Left lung (tissue), 10 donors: ENCODE measurements around the gene DYNLL1. TPM values are rescaled to one million over a fixed set of nuclear protein-coding genes. Genes with fewer than 3 reads are reported as not detected.
A peak's percentile ranks its signal among the peaks of the same experiment; 100 is the strongest.

Experiments
- ATAC-seq: fragments of 200-7000 bp; cut with Tn5 transposase; one replicate; pipeline ENCODE4 v1.9.1; 2020; ENCODE audit warnings: moderate library complexity
- DNase-seq, 4 donors: peaks; one replicate each; pipeline ENCODE4 v3.0.0-alpha.2; 2013 to 2020
- H3K27ac ChIP-seq, 2 donors: fragments of 200-600 bp; sonication (generic) in 1 of 2; one replicate each; pipeline versions ENCODE4 v1.5.0 to v1.8.0; 2020 to 2021
- H3K27me3 ChIP-seq, 2 donors: fragments of 200-600 bp; sonication (generic) in 1 of 2; one replicate each; pipeline versions ENCODE4 v1.5.0 to v1.8.0; 2020 to 2021
- H3K36me3 ChIP-seq, 2 donors: fragments of 200-600 bp; sonication (generic) in 1 of 2; one replicate each; pipeline versions ENCODE4 v1.5.0 to v1.8.0; 2020 to 2021
- H3K4me1 ChIP-seq, 2 donors: fragments of 200-600 bp; one replicate each; pipeline ENCODE4 v1.8.0; 2021
- H3K4me3 ChIP-seq, 2 donors: fragments of 200-600 bp; sonication (generic) in 1 of 2; one replicate each; pipeline versions ENCODE4 v1.5.0 to v1.8.0; 2020 to 2021; ENCODE audit warnings: mild to moderate bottlenecking in 1 of 2
- H3K9me3 ChIP-seq, 2 donors: fragments of 200-600 bp; sonication (generic) in 1 of 2; one replicate each; pipeline versions ENCODE4 v1.5.0 to v1.8.0; 2020 to 2021
- intact Hi-C, 2 donors: fragments of 100-400 bp; cut with DNase I; formaldehyde crosslinking; loops; one replicate each; pipeline versions ENCODE4 v1.11.2 to v1.14.2; 2022
- polyA plus RNA-seq, 6 donors: library from polyadenylated mRNA; unstranded; fragments of 120-200 nt; gene quantifications; one replicate each; pipeline ENCODE4 v1.2.1, GENCODE V29; 2013; ENCODE audit not compliant: insufficient read length in 6 of 6
- total RNA-seq, 2 donors: library from RNA; stranded (reverse); fragmentation: NEBNext Ultra II Directional; extraction: Animal tissue kit (Norgen Biotek cat#: 25700); gene quantifications; one replicate each; pipeline ENCODE4 v1.2.1, GENCODE V29; 2021
- TF ChIP-seq, protein P1 (sequence below), 2 donors: fragments of 200-600 bp; sonication (generic) in 1 of 2; IDR thresholded peaks; one replicate each; pipeline versions ENCODE4 v1.5.0 to v1.8.0; 2021; ENCODE audit warnings: antibody characterized with exemption in 2 of 2
- donor health status: DM: no; HTN: yes; CAD: no.
- donor health status: DM: no; HTN: no; CAD: no.

DYNLL1 gene
- total and polyA plus RNA-seq, 8 donors = 342 to 436 (median 360) TPM

- ATAC-seq = peak; percentile 60
- TF ChIP-seq, protein P1, sequence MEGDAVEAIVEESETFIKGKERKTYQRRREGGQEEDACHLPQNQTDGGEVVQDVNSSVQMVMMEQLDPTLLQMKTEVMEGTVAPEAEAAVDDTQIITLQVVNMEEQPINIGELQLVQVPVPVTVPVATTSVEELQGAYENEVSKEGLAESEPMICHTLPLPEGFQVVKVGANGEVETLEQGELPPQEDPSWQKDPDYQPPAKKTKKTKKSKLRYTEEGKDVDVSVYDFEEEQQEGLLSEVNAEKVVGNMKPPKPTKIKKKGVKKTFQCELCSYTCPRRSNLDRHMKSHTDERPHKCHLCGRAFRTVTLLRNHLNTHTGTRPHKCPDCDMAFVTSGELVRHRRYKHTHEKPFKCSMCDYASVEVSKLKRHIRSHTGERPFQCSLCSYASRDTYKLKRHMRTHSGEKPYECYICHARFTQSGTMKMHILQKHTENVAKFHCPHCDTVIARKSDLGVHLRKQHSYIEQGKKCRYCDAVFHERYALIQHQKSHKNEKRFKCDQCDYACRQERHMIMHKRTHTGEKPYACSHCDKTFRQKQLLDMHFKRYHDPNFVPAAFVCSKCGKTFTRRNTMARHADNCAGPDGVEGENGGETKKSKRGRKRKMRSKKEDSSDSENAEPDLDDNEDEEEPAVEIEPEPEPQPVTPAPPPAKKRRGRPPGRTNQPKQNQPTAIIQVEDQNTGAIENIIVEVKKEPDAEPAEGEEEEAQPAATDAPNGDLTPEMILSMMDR (IDR thresholded peaks at IDR 0.05) = no peak
- intact Hi-C loops = no loop called here
Observed at GRCh38 chr12:120534703-120535655, 39.1 kb downstream of the DYNLL1 start.

DNA sequence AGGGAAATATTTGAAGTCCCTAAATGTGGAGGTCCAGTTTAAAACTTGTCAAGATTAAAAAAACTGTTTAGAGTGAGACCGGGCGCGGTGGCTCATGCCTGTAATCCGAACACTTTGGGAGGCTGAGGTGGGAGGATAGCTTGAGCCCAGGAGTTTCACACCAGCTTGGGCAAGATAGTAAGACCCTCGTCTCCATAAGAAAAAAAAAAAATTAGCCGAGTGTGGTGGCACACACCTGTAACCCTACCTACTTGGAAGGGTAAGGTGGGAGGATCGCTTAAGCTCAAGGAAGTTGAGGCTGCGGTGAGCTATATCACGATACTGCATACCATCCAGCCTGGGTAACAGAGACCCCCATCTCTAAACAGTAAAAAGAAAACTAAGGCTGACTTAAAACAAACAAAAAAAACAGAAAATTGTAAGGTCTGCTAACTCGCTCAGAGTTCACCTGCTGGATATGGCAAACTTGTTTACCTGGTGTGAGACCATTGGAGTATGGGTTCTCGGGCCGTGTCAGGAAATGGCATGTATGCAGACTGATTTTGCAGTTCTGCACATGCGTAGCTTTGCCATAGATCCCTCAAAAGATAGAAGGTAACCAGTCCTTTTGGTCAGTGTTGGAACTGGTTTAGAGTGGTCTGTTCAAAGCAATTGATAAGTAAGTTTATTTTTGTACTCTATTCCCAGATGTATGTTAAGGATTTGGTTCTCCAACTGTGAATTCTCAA, 40.3 kb downstream of the DYNLL1 start:
- ATAC-seq = no peak

More at GRCh38 chr12:120534703-120535655, 39.1 kb downstream of the DYNLL1 start:
- Histone ChIP-seq H3K27me3 (no peaks in the 10 kb centered on the region), H3K9me3 (no peaks in the 10 kb centered on the region), H3K27ac (peak overlapping the region; percentile 91 to 93), H3K4me3 (peak overlapping the region; percentile 88 to 99), H3K36me3 (no peaks in the 10 kb centered on the region), H3K4me1 (peaks cover 44 to 65% of the 10 kb centered on the region in 2 donors)
- peak in 3 of 4 donors; percentile 47 to 89 (median 57) for DNase-seq

GRCh38 chr12:120537856-120538220, 41.9 kb downstream of the DYNLL1 start:
- H3K27ac ChIP-seq = peak overlapping the region; percentile 76 to 77
- TF ChIP-seq, protein P1 (IDR thresholded peaks at IDR 0.05) = no peak
- peaks cover 44 to 84% of the 10 kb centered on the region in 2 donors for H3K4me1 ChIP-seq
- H3K36me3 ChIP-seq = peaks cover 0 to 6% of the 10 kb centered on the region in 2 donors
- no peak for DNase-seq
- no peaks in the 10 kb centered on the region for H3K9me3 ChIP-seq
- intact Hi-C loops = no loop called here
- no peak for ATAC-seq
- peak overlapping the region in 1 of 2 donors; percentile 99 for H3K4me3 ChIP-seq
- H3K27me3 ChIP-seq = no peaks in the 10 kb centered on the region

More for the DNA sequence above, 40.3 kb downstream of the DYNLL1 start:
- H3K36me3 ChIP-seq = no peaks in the 10 kb centered on the region
- TF ChIP-seq, protein P1 (IDR thresholded peaks at IDR 0.05) = no peak
- H3K4me1 ChIP-seq = peaks cover 44 to 68% of the 10 kb centered on the region in 2 donors
- no peaks in the 10 kb centered on the region for H3K9me3 ChIP-seq
- intact Hi-C loops = no loop called here
- peak overlapping the region; percentile 88 to 99 for H3K4me3 ChIP-seq
- peak overlapping the region; percentile 91 to 93 for H3K27ac ChIP-seq
- DNase-seq = no peak
- no peaks in the 10 kb centered on the region for H3K27me3 ChIP-seq

GRCh38 chr12:120538281-120539156, 42.6 kb downstream of the DYNLL1 start:
- intact Hi-C loops = no loop called here
- Histone ChIP-seq H3K4me1 (peaks cover 44 to 90% of the 10 kb centered on the region in 2 donors), H3K9me3 (no peaks in the 10 kb centered on the region), H3K27me3 (no peaks in the 10 kb centered on the region), H3K27ac (peak overlapping the region; percentile 76 to 77), H3K4me3 (peak overlapping the region in 1 of 2 donors; percentile 99), H3K36me3 (peaks cover 0 to 11% of the 10 kb centered on the region in 2 donors)
- peak in 1 of 4 donors; percentile 60 for DNase-seq
- peak; percentile 71 for ATAC-seq
- TF ChIP-seq, protein P1 (IDR thresholded peaks at IDR 0.05) = no peak
